HPDE6-E6E7 (cell line): ENCODE data around the gene SUN5.
"Not testable (repeated sequence)": the region's sequence is repeated elsewhere in the genome, so short reads cannot be mapped to it uniquely, and the experiment has no call there.

ENCODE experiments used
- DNase-seq: peaks from one replicate; pipeline ENCODE4 v3.0.0; 2011; ENCODE audit warnings: missing footprints; ENCODE audit errors: extremely low spot score

SUN5 gene

DNA sequence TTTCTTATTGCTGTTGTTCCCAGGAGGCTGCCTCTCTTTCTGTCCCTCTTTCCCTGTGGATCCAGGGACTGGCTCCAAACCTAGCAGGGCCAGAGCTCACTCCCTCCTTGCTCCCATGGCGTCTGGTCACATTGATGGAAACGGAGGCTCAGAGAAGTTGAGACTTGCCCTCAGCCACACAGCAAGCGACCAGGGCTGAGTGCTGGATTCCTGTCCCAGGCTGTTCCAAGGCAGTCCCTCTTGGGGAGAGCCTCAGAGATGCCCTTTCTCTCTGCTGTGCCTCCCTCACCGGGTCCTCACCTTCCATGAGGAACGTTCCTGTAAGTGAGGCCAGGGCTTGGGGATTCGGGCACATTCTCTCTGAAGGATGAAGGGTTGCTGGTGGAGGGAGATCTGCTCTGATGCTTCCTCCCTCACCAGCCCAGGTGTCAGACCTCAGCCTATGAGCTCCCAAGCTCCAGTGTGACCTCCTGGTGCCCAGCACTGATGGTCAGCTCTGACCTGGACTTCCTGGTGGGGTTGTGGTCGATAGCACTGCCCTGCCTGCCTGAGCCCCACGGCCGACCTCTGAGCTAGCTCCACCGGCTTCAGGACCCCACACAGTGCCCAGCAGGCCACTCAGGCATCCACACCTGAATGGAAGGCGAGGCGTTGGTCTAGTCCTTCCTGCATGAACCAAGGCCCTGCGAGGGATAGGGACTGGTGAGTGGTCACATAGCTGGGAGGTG lies 26.8 kb downstream of the SUN5 start:
- no peak for DNase-seq

DNA sequence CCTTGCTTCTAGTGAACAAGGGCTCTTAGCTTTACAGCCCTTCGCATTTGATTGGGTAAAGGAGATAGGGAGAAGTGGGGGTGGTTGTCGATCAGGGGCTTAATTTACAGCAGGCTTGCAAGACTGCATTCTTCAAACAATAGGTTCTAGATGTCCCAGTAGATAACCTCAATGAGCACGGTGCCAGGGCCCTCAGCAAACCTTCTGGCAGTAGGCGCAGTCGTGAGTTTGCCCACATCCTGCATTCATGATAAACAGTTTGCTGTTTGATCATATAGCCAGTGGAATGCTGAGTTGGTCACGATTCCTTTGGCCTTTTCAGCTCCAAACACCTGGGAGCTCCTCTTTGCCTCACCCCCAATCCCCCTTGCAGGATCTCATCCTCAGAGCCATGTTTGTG lies 27.5 kb downstream of the SUN5 start:
- no peak for DNase-seq

DNA sequence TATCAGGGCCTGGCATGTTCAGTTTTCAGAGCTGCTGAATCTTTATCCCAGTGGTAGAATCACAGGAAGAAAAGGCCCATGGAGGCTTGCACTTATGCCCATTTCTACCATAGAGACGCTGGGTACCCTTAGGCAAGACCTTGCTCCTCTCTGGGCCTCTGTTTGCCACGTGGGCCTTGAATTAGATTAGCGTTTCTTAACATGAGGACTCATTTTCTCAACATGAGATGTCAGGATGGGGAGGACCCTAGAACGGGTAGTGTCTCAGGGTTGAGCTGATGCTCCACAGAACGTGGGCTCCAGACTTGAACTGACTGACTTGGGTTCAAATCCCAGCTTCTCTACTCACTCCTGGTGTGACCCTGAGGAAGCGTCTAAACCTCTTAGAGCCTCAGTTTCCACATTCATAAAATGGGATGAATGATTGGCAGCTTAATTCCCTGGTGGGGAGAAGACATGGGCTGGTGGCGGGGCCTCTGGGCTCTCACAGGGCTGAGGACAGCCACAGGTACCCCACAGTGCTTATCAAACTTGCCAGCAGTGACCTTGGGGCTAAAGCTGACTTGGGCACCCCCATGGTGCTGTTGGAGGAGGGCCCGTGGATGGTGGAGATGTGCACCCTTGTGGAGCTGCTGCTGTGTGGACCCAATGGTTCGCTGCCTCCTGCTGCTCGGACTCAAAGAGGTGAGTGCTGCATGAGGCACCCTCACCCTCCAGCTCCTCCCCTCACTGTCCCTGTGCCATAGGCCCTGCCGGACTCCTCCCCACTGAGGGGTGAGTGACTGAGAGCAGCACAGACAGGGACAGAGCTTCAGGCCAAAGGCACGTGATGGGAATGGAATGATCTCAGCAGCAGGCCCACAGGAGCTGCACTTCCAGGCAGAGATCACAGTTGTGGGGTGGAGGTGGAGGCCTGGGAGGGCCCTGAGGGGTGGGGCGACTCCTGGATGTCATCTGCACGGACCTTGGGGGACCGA lies 28.2 kb downstream of the SUN5 start:
- DNase-seq, result no peak

DNA sequence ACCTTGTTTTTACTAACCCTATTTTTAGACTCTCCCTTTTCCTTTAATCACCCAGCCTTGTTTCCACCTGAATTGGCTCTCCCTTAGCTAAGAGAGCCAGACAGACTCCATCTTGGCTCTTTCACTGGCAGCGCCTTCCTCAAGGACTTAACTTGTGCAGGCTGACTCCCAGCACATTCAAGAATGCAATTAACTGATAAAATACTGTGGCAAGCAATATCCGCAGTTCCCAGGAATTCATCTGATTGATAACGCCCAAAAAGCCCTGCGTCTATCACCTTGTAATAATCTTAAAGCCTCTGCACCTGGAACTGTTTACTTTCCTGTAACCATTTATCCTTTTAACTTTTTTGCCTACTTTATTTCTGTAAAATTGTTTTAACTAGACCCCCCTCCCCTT lies 29.1 kb downstream of the SUN5 start:
- DNase-seq, result not testable (repeated sequence)

DNA sequence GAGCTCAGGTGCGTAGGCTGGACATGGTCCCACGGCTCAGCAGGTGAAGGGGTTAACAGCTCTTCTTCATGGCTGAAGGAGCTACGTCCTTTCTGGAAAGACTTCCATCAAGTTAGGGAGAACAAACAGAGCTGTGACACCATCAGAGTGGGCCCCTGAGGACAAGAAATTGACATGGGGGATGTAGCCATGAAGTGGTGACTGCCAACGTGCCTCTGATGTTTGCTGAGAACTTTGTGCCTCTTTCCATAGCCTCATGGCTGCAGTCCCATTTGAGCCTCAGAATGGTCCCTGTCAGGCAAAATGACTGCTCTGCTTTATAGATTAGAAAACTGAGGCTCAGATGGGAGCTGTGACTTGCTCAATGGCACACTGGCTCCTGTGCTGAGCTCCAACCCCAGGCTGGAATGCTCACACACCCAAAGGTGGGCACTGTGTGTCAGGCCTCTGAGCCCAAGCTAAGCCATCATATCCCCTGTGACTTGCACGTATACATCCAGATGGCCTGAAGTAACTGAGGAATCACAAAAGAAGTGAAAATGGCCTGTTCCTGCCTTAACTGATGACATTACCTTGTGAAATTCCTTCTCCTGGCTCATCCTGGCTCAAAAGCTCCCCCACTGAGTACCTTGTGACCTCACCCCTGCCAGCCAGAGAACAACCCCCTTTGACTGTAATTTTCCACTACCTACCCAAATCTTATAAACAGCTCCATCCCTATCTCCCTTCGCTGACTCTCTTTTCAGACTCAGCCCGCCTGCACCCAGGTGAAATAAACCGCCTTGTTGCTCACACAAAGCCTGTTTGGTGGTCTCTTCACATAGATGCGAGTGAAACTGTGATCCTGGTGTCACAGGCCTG lies 29.8 kb downstream of the SUN5 start:
- not testable (repeated sequence) for DNase-seq

DNA sequence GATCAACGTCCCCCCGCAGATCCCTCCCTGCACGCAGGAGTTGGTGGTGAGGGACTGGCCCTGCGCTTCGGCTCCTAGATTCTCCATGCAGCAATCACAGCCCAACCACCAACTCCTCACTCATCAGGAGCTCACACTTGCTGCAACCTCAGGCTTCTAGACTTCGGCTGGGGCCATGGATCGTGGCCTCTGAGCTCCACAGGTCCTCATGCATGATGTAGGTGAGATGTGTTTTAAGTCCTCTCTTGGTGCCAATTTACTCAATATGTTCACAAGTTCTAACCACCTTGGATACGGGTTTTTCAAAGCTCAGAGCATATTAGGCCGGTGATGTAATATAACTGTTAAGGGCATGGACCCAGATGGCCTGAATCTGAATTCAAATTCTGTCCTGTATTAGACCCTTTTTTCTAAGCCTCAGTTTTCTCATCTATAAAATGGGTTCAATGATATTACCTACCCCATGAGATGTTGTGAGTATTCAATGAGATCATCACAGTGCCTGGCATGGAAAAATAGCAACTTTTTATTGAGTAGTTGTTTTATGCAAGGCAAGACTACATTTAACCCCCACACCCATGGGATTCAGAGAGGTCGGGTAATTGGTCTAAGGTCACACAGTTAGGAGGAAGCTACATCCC lies 31.0 kb downstream of the SUN5 start:
- no peak for DNase-seq

DNA sequence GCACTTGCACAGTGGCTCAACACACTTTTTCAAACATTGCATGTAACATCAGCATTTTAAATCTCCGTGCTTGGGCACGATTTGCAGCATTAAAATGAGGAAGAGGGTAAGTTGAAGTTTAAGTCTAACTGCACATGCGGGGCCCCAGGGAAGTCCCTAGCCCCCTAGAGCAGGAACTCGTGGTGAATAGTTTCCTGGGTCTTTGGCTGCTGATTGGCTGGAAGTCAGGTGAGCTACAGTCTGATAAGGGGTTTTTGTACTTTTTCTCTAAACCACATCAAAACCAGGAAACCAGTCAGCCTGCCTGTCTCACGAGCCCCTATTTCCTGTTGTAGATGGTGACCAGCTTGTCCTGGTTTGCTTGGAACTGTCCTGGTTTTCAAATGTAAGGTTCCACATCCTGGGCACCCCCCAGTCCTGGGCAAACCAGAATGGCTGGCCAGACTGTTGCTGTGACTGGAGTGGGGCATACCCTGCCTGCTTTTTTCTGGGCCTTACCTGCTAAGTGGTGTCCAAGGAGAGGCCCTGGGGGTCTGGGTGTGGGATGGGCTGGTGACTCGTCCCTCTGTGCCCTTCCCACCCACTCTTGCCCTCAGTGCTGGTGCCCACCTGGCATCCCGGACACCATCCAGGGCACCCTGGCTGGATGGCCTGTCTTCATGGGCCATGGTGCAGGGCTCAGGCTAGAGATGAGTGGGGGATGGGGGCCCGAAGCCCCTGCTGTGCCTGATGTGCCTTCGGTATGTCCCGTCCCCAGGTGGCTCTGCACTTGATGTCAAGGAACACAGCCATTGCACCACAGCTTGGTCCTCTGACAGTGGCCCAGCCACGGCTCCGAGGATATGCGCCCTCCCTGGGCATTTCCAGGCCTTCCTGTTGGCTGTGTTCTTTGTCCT lies 31.8 kb downstream of the SUN5 start:
- no peak for DNase-seq

DNA sequence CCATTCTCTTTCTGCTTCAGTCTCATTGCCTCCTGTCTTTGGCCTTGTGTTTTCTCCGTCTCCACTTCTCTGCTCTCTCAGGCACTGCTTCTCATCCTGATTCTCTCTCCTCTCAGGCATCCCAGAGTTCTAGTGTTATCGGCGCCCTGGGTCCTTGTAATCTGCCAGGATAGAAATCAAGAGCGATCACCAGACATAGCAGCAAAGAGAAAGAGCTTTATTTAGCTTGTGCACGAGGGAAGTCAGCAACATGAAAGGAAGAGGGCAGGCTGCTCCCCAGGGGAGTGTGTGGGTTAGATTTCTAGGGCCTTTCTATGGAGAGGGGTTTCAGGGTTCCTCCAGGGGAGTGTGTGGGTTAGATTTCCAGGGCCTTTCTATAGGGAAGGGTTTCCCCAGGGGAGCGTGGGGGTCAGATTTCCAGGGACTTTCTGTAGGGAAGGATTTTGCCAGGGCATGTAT lies 32.5 kb downstream of the SUN5 start:
- no peak for DNase-seq

DNA sequence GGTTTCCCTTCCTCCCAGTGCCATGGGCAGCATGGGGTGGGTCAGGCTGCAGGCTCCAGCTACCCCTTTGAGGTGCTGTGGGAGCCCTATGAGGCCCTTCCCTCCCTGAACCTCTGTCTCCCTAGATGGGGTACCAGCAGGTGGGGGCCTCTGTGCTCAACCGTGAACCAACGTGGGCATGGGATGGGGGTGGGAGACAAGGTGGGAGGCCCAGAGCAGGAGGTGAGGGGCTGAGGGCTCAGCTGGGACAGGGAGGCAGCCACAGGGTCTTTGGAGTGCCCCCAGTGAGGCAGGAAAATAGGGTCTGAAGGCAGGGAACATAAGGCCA lies 33.3 kb downstream of the SUN5 start:
- no peak for DNase-seq

DNA sequence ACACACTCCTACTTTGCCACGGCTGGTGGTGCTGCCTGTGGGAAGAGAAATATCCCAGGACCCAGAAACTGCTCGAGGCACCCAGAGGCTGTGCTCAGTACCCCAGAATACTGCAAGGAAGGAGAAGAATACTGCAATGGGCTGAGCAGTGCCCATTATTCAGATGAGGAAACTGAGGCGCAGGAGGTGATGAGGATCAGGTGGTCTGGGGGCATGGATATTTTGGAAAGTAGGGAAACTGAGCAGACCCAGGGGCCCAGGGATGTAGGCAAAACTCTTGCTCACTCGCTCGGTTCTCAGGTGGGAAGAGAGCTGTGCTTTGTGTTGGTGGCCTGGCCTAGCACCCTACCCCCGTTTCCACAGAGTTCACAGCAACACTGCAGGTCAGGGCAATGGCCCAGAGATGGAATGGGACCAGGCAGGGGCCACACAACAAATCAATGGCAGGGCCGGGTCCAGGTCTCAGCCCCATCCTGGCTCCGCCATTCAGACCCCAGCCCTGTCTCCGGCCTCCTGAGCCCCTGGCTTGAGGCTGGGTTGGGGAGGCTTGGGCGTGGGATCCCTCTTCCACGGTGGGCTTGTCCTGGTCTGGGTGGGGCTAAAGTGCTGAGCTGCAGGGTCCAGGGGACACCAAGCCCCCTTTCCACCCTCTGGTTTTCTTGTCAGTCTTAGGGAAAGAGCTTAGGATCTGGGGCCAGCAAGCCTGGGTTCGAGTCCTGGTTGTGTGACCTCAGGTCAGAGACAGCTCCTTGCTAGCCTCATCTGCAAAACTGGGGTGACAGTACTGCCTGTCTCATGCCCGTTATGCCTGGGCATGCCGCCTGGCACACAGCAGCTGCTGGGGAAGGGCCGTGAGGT lies 33.9 kb downstream of the SUN5 start:
- DNase-seq, result no peak

DNA sequence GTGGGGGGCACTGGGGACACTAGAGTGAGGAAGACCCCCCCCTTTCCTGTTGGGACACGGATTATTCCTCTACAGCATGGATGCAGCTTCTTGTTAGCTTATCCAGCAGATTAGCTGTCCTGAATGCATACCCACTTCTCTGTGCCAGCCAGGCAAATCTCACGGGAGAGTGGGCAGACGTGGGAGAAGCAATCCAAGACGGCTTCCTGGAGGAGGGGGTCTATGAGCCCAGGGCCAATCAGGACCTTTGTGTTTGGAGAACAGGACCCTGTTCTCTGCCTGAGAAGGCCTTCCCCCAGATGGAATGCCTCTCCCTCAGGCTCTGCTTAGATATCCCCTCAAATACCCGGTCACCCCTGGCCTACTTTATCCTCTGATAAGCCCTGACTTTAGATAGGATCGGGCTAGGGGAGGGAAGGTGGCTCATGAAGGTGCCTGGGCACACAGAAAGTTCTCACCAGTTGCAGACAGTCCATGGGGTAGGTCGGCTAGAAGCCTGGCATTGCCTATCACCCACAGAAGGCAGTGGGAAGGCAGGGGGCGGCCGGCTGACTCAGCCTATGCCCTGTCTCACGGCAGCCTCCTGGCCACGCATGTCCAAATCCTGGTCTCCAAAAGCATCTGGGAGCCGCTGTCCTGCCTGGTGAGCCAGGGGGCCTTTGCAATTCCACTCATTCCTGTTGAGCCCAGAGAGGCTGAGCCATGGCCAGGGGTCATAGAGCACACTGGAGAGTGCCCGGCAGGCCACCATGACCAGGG lies 34.7 kb downstream of the SUN5 start:
- DNase-seq, result no peak

DNA sequence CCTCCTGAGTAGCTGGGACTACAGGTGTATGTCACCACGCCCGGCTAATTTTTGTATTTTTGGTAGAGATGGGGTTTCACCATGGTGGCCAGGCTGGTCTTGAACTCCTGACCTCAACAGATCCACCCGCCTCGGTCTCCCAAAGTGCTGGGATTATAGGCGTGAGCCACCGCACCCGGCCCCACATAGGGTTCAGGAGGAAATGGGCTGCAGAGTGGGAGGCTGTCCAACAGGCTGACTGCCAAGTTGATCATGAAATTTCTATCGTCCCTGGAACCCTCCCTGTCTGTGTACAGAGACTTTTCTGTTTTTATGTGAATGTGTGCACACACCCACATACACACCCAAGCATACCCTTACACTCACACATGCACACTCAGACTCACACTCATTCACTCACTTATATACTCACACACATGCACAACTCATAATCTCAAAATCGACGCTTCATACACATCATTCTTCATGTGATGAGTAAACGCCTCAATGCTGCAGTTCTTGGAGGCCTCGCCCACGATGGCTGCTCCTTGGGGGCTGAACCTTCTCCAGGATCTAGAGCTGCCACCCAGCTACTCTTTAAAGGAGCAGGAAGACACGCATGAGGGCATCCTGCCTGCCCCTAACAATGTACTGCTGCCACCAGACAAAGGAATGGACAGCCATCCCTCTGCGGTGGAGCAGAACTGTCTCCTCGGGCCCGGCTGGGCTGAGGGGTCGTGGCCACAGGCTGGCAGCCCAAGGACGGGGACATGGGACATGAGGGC lies 35.6 kb downstream of the SUN5 start:
- DNase-seq, result no peak

DNA sequence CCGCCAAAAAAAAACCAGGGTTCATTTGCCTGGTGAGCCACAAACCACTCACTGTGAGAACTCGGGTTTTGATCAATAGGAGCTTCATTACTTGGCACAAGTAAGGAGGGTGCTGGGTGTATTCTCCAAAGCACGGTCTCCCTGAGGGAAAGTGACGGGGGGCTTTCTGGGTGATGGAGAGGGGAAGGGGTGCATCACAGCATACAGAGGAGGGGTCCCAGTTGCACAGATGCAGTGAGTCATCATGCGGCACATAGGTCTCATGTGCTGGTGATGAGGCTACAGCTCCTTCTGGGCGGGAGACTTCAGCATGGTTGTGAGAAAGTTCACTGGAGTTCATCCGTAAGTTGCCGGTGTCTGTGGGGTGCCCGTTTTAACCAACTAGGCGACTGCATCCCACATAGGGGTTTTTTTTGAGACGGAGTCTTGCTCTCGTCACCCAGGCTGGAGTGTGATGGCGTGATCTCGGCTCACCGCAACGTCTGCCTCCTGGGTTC lies 36.2 kb downstream of the SUN5 start:
- no peak for DNase-seq

DNA sequence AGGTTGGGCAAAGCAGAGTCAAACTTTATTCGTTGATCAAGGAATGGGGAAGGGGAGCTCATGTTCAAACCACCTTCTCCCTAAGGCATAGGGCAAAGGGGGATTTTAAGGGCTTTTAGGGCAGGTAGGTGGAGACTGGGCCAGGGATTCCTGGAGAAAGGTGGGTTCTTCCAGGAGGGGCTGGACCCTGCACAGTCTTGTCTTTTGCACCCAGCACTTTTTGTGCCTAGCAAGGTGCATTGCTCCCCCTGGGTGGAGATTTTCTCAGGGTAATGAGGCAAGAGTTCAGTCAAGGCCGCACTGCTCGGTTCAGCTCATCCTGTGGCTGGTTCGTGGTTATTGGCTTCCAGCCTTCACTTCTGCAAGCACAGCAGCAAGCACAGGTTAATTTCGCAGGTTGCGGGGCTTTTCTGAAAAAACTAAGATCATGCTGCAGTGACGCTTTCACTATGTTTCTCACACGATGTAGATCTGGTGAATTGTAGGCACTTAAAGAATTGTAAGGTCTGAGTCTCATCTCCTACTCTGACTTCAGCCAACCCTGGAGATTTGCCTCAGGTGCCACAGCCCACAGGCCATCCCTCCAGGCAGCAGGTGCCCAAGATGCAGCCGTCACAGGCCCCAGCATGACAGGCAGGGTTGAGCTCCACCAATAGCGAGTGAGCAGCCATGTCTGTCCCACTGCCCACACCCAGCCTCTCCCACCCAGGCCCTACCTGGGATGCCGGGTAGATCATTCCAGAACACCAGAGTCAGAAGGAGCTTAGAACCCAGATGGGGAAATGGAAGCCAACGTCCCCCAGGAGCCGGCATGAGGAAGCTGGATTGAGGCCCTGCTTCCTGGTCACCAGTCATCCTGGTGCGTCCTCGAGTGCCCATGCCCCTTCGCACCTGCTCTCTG lies 37.1 kb downstream of the SUN5 start:
- DNase-seq, result no peak

DNA sequence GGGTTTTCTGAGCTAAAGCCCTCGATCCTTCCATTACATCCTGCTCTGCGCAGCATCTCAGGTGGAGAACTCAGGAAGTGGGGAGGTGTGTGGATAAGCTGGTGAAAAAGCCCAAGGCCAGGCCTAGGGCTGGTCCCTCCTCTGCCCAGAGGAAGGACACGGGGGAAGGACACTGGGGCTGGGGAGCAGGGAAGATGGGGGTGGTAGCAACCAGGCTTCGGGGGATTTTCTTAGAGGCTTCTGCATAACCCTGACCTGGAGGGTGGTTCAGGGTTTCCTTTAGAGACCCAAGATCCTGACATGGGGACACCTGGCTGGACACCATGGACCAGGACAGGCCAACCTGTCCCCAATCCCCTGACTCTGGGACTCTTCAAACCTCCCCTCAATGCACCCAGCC lies 37.9 kb downstream of the SUN5 start:
- no peak for DNase-seq

DNA sequence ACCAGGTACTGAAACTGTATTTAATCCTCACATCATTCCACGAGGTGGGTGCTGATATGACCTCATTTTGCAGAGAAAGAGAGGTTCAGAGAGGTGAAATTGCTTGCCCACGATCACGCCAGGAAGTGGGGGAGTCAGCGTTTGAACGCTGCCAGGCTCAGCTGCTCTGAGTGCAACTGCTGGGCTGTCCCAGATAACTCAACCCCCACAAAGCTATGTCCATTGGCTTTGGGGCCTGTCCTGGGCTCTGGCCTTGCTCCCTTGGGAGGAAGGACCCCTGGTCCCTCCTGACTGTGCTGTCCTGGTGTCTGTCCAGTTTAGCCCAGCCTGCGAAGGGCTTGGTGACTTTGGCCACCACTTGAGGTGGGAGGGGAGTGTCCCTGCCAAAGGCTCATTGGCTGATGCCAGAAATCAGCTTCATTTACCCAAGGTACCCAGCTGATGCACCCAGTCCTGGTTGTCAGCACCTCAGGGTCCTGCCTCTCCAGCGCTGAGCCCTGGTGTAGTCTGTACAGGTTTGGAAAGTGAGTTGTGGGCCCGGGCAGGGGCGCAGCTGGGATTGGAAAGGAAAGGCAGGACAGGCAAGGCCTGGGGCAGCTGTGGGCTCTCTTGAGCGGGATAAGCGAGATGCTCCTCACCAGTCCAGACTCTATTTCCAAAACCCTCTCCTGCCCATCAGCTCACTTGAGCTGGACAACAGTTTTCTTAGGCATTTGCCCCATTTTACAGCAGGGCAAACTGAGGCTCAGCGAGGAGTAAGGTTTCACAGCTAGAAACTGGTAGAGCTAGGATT lies 38.5 kb downstream of the SUN5 start:
- no peak for DNase-seq
